Dermis blood vessel endothelial cell (primary cell): ENCODE measurements around the gene PCBD2. TPM values are rescaled to one million over a fixed set of nuclear protein-coding genes. Genes with fewer than 3 reads are reported as not detected.
"Not testable (repeated sequence)": the region's sequence is repeated elsewhere in the genome, so short reads cannot be mapped to it uniquely, and the experiment has no call there.

Source experiments
- DNase-seq: peaks from one replicate; pipeline ENCODE4 v3.0.0; 2010
- total RNA-seq: library from RNA; depleted of rRNA; stranded (reverse); fragments of >200 nt; gene quantifications from 2 replicates; pipeline ENCODE4 v1.2.3, GENCODE V29; 2014

PCBD2 gene
- 4.8 and 8.6 TPM in 2 replicates for total RNA-seq

DNA sequence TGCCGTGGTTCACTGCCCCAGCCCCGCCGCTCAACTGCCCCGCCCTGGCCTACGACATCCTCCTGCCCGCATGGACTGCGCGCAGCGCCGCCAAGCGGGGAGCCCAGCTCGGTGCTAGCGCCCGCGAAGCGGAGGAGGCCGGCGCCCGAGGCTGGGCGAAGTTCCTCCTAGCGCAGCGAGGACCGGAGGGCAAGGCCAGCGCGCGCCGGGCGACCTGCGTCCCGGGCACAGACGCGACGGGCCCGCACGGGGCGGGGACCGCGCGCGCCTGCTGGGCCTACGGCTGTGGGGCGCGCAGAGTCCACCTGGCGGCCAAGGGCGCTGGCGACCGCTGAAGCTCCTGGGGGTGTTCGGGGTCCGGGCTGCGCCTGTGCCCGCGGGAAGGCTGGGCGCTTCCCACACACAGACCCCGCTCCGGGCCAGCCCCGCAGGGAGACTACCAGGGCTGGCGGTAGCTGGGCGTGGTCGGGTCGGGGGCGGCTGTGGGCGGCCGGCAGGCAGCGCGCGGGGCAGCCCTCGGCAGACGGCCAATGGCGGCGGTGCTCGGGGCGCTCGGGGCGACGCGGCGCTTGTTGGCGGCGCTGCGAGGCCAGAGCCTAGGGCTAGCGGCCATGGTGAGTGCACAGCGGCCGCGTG, at the start of gene PCBD2:
PCBD2 (plus strand) TSS at position 522 of the 636 bp plus-strand sequence; CDS start at position 531, 9 bp downstream.
- peak; percentile 94 for DNase-seq

DNA sequence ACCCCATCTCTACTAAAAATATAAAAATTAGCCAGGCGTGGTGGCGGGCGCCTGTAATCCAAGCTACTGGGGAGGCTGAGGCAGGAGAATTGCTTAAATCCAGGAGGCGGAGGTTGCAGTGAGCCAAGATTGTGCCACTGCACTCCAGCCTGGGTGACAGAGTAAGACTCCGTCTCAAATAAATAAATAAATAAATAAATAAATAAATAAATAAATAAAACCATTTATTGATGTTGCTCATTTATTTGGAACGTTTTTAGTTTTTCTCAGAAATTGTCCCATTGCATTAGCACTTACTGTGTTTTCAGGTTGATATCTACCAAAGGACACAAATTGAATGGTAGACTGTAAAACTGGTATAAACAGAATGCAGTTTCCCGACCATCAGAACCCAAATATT, 48.5 kb upstream of the PCBD2 start:
- DNase-seq, result not testable (repeated sequence)

- no peak for DNase-seq
Measured at GRCh38 chr5:134857401-134857800, 47.5 kb upstream of the PCBD2 start.

GRCh38 chr5:134864707-134865106, 40.2 kb upstream of the PCBD2 start:
- DNase-seq, result no peak

DNA sequence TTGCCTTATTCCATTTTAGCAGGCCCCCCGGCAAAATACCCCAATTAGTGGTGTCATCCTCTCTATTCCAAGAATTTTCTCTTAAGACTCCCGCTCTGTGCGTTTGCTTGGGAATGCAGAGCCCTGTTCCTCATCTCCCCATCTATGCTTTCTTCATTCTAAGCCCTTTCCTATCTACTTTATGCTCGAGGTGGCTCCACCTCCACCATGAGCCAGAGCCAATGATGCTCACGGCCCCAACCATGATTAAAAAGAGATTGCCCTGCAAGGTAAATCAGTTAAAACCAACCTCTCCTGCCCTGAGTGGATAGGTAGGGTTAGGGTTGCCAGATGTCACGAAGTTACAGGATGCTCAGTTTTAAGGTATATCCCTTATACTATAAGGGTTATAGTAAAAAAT, 31.4 kb upstream of the PCBD2 start:
- DNase-seq, result no peak

DNA sequence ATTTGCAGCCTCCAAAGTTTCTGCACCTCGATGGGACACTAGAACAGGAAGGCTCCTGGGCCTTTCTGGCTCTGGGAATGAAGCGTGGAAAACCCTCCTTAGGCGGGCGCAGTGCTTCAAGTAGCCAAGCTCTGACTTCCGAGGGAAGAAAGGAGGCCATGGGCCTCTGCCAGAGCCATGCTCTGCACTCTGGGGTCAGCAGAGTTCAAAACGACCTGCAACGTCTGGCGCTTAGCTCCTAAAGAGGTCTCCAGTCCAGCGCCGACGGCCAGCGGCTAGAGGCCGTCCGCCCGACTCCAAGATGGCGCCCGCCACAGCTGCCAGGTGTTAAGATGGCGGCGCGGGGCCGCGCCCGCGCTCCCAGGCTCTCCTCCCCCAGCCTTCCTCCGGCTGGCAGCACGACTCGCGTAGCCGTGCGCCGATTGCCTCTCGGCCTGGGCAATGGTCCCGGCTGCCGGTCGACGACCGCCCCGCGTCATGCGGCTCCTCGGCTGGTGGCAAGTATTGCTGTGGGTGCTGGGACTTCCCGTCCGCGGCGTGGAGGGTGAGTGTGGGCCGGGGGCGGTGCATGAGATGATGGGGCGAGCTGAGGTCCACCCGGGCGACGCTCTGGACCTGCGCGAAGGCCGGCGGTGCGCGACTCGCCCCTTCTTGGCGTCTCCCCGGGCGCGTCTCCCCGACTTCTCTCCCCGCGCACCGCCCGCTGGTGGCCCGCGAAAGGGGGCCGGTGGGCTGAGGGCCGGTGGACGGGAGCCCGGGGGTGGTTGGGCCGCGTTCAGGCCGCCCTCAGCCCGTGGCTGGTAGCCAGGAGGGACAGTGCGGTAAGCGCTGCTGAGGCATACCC, 30.7 kb upstream of the PCBD2 start, which contains the start of gene TXNDC15:
TXNDC15 (plus strand) TSS at position 385 of the 844 bp plus-strand sequence; CDS start at position 442, 57 bp downstream.
- DNase-seq, result peak; percentile 91

DNA sequence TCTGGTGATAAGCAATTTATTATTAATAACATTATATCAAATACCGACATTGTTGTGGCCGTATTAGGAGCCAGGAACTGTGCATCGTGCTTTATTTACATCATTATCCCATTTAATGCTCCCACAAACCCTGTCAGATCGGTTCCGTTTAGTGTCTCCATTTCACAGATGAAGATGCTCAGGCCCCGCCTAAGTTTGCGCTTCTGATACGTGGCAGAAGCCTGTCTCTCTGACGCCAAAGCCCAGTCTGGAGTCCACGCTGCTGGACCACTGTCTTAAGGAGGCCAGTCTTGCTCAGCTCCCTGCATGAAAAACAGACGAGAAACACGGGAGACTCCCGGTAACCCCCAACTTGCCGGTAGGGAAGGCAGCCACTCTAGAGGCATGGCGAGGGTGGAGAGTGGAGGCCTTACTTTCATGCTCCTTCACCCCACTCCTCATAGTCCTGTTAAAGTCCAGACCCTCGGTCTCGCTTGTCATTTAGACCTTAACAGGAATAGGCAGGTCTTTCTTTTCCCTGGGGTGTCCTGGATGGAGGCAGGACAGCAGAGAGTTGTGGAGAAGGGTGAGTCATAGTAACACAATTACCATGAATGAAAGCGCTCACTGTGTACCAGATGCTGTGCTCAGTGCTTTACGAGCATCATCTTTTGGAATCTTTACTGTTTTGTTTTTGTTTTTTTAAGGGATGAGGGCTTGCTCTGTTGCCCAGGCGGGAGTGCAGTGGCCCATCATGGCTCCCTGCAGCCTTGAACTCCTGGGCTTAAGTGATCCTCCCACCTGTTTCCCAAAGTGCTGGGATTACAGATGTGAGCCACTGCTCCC, 29.9 kb upstream of the PCBD2 start:
- peak; percentile 75 for DNase-seq

- DNase-seq, result no peak
Measured at GRCh38 chr5:134877159-134877558, 27.8 kb upstream of the PCBD2 start.

- DNase-seq, result no peak
Measured at GRCh38 chr5:134878403-134878802, 26.5 kb upstream of the PCBD2 start.

- no peak for DNase-seq
Measured at GRCh38 chr5:134879456-134879855, 25.5 kb upstream of the PCBD2 start.

GRCh38 chr5:134880937-134881336, 24.0 kb upstream of the PCBD2 start:
- not testable (repeated sequence) for DNase-seq

DNA sequence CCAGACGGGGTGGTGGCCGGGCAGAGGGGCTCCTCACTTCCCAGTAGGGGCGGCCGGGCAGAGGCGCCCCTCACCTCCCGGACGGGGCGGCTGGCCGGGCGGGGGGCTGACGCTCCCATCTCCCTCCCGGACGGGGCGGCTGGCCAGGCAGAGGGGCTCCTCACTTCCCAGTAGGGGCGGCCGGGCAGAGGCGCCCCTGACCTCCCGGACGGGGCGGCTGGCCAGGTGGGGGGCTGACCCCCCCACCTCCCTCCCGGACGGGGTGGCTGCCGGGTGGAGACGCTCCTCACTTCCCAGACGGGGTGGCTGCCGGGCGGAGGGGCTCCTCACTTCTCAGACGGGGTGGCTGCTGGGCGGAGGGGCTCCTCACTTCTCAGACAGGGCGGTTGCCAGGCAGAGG, 23.2 kb upstream of the PCBD2 start:
- DNase-seq, result not testable (repeated sequence)

DNA sequence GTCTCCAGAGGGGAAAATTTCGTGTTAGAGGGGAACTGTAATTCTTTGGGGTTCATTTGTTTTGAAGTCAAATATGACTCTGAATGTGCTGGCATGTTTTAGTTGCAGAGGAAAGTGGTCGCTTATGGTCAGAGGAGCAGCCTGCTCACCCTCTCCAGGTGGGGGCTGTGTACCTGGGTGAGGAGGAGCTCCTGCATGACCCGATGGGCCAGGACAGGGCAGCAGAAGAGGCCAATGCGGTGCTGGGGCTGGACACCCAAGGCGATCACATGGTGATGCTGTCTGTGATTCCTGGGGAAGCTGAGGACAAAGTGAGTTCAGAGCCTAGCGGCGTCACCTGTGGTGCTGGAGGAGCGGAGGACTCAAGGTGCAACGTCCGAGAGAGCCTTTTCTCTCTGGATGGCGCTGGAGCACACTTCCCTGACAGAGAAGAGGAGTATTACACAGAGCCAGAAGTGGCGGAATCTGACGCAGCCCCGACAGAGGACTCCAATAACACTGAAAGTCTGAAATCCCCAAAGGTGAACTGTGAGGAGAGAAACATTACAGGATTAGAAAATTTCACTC, 17.3 kb upstream of the PCBD2 start:
- DNase-seq, result no peak

DNA sequence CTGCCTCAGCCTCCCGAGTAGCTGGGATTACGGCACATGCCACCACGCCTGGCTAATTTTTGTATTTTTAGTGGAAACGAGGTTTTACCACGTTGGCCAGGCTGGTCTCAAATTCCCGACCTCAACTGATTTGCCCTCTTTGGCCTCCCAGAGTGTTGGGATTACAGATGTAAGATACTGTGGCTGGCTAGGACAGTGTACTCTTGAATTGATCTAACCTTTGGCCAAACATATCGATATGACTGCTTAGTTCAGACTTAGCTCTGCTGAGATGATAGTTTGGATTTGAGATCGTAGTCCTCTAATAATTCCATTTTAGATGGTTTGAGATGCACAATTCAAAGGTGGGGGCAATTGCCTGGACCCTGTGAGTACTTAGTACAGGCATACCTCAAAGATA, 15.6 kb upstream of the PCBD2 start:
- no peak for DNase-seq

DNA sequence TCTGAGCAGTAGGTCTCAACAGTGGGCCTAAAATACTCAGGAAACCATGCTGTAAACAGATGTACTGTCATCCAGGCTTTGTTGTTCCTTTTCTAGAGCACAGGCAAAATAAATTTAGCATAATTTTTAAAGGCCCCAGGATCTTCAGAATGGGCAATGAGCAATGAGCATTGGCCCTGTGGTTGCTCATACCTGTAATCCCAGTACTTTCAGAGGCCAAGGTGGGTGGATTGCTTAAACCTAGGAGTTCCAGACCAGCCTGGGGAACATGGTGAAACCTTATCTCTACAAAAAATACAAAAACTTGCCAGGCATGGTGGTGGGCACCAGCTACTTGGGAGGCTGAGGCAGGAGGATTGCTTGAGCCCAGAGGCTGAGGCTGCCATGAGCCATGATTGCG, 13.5 kb upstream of the PCBD2 start:
- no peak for DNase-seq

- no peak for DNase-seq
Measured at GRCh38 chr5:134892282-134892681, 12.6 kb upstream of the PCBD2 start.

- DNase-seq, result no peak
Measured at GRCh38 chr5:134892926-134893325, 12.0 kb upstream of the PCBD2 start.

- DNase-seq, result no peak
Measured at GRCh38 chr5:134893748-134894505, 11.0 kb upstream of the PCBD2 start.

DNA sequence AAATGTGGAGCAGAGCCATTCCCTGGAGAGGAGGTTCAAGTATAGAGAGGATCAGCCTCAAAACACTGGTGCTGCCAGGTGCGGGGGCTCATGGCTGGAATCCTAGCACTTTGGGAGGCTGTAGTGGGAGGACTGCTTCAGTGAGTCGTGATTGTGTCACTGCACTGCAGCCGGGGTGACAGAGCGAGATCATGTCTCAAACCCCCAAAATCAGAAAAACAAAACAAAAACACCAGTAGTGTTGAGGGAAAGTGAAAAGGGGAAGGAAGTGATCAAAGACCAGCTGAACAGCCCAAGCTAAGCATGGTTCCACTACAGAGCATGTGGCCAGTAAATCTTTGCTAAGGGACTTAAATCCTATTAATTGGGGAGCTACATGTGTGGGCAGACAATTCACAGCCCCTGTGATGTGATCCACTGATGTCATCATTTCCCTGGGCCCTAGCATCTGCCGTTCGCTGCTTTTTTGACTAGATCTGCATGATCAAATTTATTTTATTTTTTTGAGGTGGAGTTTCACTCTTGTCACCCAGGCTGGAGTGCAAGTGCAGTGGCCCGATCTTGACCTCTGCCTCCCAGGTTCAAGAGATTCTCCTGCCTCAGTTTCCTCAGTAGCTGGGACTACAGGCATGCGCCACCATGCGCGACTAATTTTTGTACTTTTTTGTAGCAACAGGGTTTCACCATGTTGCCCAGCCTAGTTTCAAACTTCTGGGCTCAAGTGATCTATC, 2.7 kb upstream of the PCBD2 start:
- no peak for DNase-seq

DNA sequence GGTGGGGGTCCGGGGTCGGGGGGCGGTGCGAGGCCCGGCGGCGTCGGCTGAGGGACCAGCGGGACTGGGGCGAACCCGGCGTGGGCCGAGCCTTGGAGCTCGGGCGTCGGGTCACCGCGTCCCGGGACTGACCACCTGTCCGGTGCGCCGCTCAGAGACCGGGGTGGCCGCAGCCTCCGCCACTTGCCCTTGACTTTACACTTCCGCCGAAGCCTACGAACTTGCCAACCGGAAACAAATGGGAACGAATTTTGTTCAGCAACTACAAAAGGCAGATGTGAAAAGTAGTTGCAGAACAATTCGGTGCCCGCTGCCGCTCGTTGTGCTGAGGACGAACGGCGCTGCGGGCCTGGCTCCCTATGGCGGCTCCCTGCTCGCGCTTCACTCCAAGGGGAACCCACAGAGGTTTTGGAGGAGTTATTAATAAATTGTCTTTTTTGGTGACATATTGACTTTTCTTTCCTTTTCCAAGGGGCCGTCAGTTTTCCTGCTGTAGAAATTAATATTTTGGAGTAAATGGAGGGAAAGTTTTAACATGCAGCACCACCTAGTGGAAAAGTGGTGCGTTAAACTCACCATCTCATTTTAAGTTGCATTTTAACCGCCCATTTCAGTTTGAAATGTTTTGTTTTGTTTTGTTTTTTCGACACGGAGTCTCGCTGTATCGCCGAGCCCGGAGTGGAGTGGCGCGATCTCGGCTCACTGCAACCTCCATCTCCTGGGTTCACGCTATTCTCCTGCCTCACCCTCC, 490 bp downstream of the PCBD2 start:
- peak; percentile 80 for DNase-seq
